Measurements from ENCODE around the gene PDSS2.

DNA sequence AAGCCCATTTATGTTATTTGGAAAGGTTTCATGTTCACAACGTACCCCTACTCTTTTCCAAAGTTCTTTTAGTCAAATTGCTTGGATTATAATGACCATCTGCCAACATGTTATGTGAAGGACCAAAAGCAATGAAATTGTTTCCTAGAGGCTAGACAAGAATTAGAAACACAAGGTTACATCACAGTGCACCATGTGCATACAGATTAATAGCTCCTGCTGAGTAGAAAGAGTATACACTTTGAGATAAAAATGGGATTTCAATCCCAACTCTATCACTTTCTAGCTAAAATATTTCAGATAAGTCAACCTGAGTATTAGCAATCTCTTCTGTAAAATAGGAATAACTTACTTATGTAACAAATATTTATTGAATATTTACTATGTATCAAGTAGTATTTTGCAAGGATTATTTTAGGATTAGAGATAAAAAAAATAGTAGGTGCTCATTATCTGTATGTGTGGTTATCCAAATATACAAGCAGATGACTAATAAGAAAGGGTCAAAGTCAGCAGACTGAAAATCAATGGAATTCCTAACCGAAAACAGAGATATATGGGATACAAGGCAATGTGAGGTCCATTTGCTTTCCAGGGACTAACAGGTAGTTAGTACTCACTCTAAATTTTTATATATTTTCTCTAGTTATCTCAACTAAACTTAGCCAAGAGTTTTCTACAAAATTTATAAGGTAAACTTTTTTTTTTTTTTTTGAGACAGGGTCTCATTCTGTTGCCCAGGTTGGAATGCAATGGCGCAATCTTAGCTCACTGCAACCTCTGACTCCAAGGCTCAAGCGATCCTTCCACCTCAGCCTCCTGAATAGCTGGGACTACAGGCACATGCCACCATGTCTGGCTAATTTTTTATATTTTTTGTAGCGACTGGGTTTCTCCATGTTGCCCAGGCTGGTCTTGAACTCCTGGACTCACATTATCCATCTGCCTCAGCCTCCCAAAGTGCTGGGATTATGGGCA, 127.7 kb downstream of the PDSS2 start:
- TF ChIP-seq, protein P1, sequence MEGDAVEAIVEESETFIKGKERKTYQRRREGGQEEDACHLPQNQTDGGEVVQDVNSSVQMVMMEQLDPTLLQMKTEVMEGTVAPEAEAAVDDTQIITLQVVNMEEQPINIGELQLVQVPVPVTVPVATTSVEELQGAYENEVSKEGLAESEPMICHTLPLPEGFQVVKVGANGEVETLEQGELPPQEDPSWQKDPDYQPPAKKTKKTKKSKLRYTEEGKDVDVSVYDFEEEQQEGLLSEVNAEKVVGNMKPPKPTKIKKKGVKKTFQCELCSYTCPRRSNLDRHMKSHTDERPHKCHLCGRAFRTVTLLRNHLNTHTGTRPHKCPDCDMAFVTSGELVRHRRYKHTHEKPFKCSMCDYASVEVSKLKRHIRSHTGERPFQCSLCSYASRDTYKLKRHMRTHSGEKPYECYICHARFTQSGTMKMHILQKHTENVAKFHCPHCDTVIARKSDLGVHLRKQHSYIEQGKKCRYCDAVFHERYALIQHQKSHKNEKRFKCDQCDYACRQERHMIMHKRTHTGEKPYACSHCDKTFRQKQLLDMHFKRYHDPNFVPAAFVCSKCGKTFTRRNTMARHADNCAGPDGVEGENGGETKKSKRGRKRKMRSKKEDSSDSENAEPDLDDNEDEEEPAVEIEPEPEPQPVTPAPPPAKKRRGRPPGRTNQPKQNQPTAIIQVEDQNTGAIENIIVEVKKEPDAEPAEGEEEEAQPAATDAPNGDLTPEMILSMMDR (IDR thresholded peaks at IDR 0.05; ENCODE audit: borderline replicate concordance, extremely low read depth, low read length, poor library complexity, severe bottlenecking) = no peak
- no peak for TF ChIP-seq EZH2 (IDR thresholded peaks at IDR 0.05; ENCODE audit: borderline replicate concordance, low read depth, low read length, severe bottlenecking)
